HepG2 (cell line): ENCODE measurements around the gene CDC42BPG. TPM values are rescaled to one million over a fixed set of nuclear protein-coding genes. Genes with fewer than 3 reads are reported as not detected.

ENCODE experiments used
- ARID2 ChIP-seq: sonication (generic); formaldehyde crosslinking; IDR thresholded peaks from 2 replicates; pipeline ENCODE4 v1.8.1; 2022; ENCODE audit warnings: mild to moderate bottlenecking, missing genetic modification reagents, borderline replicate concordance
- CCDC6 ChIP-seq: sonication (generic); formaldehyde crosslinking; IDR thresholded peaks from 2 replicates; pipeline ENCODE4 v1.8.1; 2022; ENCODE audit warnings: mild to moderate bottlenecking, missing genetic modification reagents, moderate library complexity
- EP300 ChIP-seq, 3 experiments: sonication (generic) in 1 of 3; formaldehyde crosslinking in 1 of 3; IDR thresholded peaks; 2 replicates each; pipeline versions ENCODE4 v1.5.1 to v1.6.1; 2011 to 2020; ENCODE audit warnings: low read depth in 2 of 3, low read length in 2 of 3, borderline replicate concordance in 1 of 3, improper control_type of control experiment in 1 of 3, mild to moderate bottlenecking in 1 of 3, missing genetic modification reagents in 1 of 3, moderate library complexity in 1 of 3
- MAFK ChIP-seq, 2 experiments: IDR thresholded peaks in 1 of 2; conservative IDR thresholded peaks in 1 of 2; 2 replicates each; pipeline ENCODE4 v1.6.1; 2011; ENCODE audit warnings: improper control_type of control experiment in 2 of 2, low read length in 2 of 2
- MED13 ChIP-seq: sonication (generic); formaldehyde crosslinking; IDR thresholded peaks from 2 replicates; pipeline ENCODE4 v1.5.0; 2020; ENCODE audit warnings: missing genetic modification reagents
- MLLT10 ChIP-seq: sonication (generic); formaldehyde crosslinking; IDR thresholded peaks from 2 replicates; pipeline ENCODE4 v1.4.0; 2020; ENCODE audit warnings: missing genetic modification reagents
- NFYB ChIP-seq: sonication (generic); formaldehyde crosslinking; IDR thresholded peaks from 2 replicates; pipeline ENCODE4 v1.4.0; 2020; ENCODE audit warnings: missing genetic modification reagents
- RAD51 ChIP-seq: fragments of 450-650 bp; IDR thresholded peaks from 2 replicates; pipeline ENCODE4 v1.6.1; 2016; ENCODE audit warnings: borderline replicate concordance
- TFDP1 ChIP-seq: IDR thresholded peaks from 2 replicates; pipeline ENCODE4 v1.6.1; 2016; ENCODE audit warnings: missing compliant biosample characterization, missing genetic modification reagents, borderline replicate concordance
- THAP8 ChIP-seq: sonication (generic); formaldehyde crosslinking; IDR thresholded peaks from 2 replicates; pipeline ENCODE4 v1.5.1; 2020; ENCODE audit warnings: missing genetic modification reagents, mild to moderate bottlenecking, borderline replicate concordance
- THRA ChIP-seq: sonication (generic); formaldehyde crosslinking; IDR thresholded peaks from 2 replicates; pipeline ENCODE4 v1.4.0; 2020; ENCODE audit warnings: missing genetic modification reagents, borderline replicate concordance
- ZEB1 ChIP-seq: IDR thresholded peaks from 2 replicates; pipeline ENCODE4 v1.6.1; 2012; ENCODE audit warnings: mild to moderate bottlenecking, low read depth, inconsistent platforms; ENCODE audit not compliant: insufficient replicate concordance
- ZFP37 ChIP-seq: sonication (generic); formaldehyde crosslinking; IDR thresholded peaks from 2 replicates; pipeline ENCODE4 v1.4.0; 2020; ENCODE audit warnings: missing genetic modification reagents, borderline replicate concordance
- ZNF136 ChIP-seq: sonication (generic); formaldehyde crosslinking; IDR thresholded peaks from 2 replicates; pipeline ENCODE4 v1.8.1; 2022; ENCODE audit warnings: low read depth, mild to moderate bottlenecking, moderate library complexity, missing genetic modification reagents
- ZNF264 ChIP-seq: sonication (generic); formaldehyde crosslinking; IDR thresholded peaks from 2 replicates; pipeline ENCODE4 v1.4.0; 2020; ENCODE audit warnings: missing genetic modification reagents
- ZNF3 ChIP-seq: IDR thresholded peaks from 2 replicates; pipeline ENCODE4 v1.7.0; 2017; ENCODE audit warnings: inconsistent platforms
- ZNF567 ChIP-seq: sonication (generic); formaldehyde crosslinking; IDR thresholded peaks from 2 replicates; pipeline ENCODE4 v1.8.1; 2023; ENCODE audit warnings: mild to moderate bottlenecking, missing genetic modification reagents, borderline replicate concordance
- ZNF614 ChIP-seq: IDR thresholded peaks from 2 replicates; pipeline ENCODE4 v1.6.1; 2018; ENCODE audit warnings: missing biosample characterization, missing genetic modification reagents, inconsistent platforms, borderline replicate concordance
- ZNF713 ChIP-seq: sonication (generic); formaldehyde crosslinking; IDR thresholded peaks from 2 replicates; pipeline ENCODE4 v1.4.0; 2020; ENCODE audit warnings: mild to moderate bottlenecking, missing genetic modification reagents
- ZNF749 ChIP-seq: sonication (generic); formaldehyde crosslinking; IDR thresholded peaks from 2 replicates; pipeline ENCODE4 v1.8.0; 2022; ENCODE audit warnings: mild to moderate bottlenecking, missing genetic modification reagents, moderate library complexity, borderline replicate concordance
- ZNF816 ChIP-seq: sonication (generic); formaldehyde crosslinking; IDR thresholded peaks from 2 replicates; pipeline ENCODE4 v1.8.0; 2022; ENCODE audit warnings: missing genetic modification reagents, mild to moderate bottlenecking, borderline replicate concordance
- ZNF841 ChIP-seq: sonication (generic); formaldehyde crosslinking; IDR thresholded peaks from 2 replicates; pipeline ENCODE4 v1.8.1; 2023; ENCODE audit warnings: missing genetic modification reagents, borderline replicate concordance
- polyA plus RNA-seq, 8 experiments: library from polyadenylated mRNA; depleted of rRNA in 3 of 8; stranded (reverse) in 7 of 8; unstranded in 1 of 8; fragments of >200 nt; fragmentation: Illumina TruSeq in 4 of 8; extraction: Trizol in 4 of 8; gene quantifications; 2 replicates each; pipeline versions ENCODE4 v1.2.1 to v1.2.3, GENCODE V29; 2011 to 2016; ENCODE audit warnings: low read depth in 4 of 8, missing spikeins in 1 of 8, mixed read lengths in 1 of 8; ENCODE audit not compliant: insufficient read depth in 1 of 8
- total RNA-seq, 5 experiments: library from RNA; depleted of rRNA; stranded (reverse); fragments of >200 nt; fragmentation: Illumina TruSeq; extraction: Trizol; gene quantifications; 2 replicates each; pipeline ENCODE4 v1.2.3, GENCODE V29; 2016; ENCODE audit warnings: low read depth in 1 of 5

The CDC42BPG gene
- total and polyA plus RNA-seq, 2 of the 13 experiments (the other 11 are each of a cell fraction or from before 2014, with no cell fraction given): 0.55 to 1.4 TPM

GRCh38 chr11:64885367-64886286 is 41.2 kb upstream of the CDC42BPG start (continued):
- TF ChIP-seq ARID2 (CRISPR knock-in tag): no peak
- no peak for TF ChIP-seq ZNF264
- peak in 1 of 2 experiments; percentile 53; a peak in 1 of 4 replicates for TF ChIP-seq EP300 (IDR thresholded peaks at IDR 0.05; ENCODE audit: low read depth in 2 of 2, low read length in 2 of 2)
- no peak; the same call in 1 of the 2 replicates for TF ChIP-seq EP300 (CRISPR knock-in tag; IDR thresholded peaks at IDR 0.05; ENCODE audit: borderline replicate concordance)
- no peak for TF ChIP-seq MLLT10 (CRISPR knock-in tag)
- no peak for TF ChIP-seq ZEB1
- no peak for TF ChIP-seq ZNF3
- TF ChIP-seq ZNF136 (CRISPR knock-in tag): no peak
- TF ChIP-seq ZFP37 (CRISPR knock-in tag): no peak
- no peak for TF ChIP-seq RAD51
- TF ChIP-seq TFDP1: no peak
- no peak for TF ChIP-seq ZNF749 (CRISPR knock-in tag)
- TF ChIP-seq NFYB (CRISPR knock-in tag): no peak
- TF ChIP-seq ZNF614 (CRISPR knock-in tag): 0 out of 2 replicates have a peak, but pooled peaks have one; percentile 6
- 0 out of 2 replicates have a peak, but pooled peaks have one; percentile 22 for TF ChIP-seq ZNF841 (CRISPR knock-in tag)
- no peak for TF ChIP-seq MED13
- TF ChIP-seq CCDC6 (CRISPR knock-in tag): no peak
- TF ChIP-seq THRA (CRISPR knock-in tag): peak; percentile 65; the same call in 1 of the 2 replicates
- no peak for TF ChIP-seq ZNF816
- no peak for TF ChIP-seq THAP8 (CRISPR knock-in tag)
- TF ChIP-seq ZNF567 (CRISPR knock-in tag): no peak
- TF ChIP-seq MAFK (conservative IDR thresholded peaks at IDR 0.05 in 1 of 2, IDR thresholded peaks at IDR 0.05 in 1 of 2; ENCODE audit: low read length in 2 of 2): no peak
- TF ChIP-seq ZNF713 (CRISPR knock-in tag): no peak
